Measurements from ENCODE around the gene GUK1. TPM values are rescaled to one million over a fixed set of nuclear protein-coding genes. Genes with fewer than 3 reads are reported as not detected.

Gene GUK1
- total and polyA plus RNA-seq, 11 donors = 142 to 358 (median 176) TPM

- peak in 1 of 5 donors; percentile 71 for DNase-seq
- Histone ChIP-seq H3K36me3 (peaks cover 0 to 61% (median 53%) of the 10 kb centered on the region in 9 donors), H3K9me3 (no peaks in the 10 kb centered on the region), H3K4me3 (peak overlapping the region; percentile 62 to 99 (median 92)), H3K27ac (peak overlapping the region in 11 of 12 donors; percentile 82 to 97 (median 89)), H3K4me1 (peaks cover 0 to 39% (median 22%) of the 10 kb centered on the region in 12 donors), H3K27me3 (no peaks in the 10 kb centered on the region)
- peak in 2 of 4 donors; percentile 0 to 4 for ATAC-seq
- TF ChIP-seq, protein P1, sequence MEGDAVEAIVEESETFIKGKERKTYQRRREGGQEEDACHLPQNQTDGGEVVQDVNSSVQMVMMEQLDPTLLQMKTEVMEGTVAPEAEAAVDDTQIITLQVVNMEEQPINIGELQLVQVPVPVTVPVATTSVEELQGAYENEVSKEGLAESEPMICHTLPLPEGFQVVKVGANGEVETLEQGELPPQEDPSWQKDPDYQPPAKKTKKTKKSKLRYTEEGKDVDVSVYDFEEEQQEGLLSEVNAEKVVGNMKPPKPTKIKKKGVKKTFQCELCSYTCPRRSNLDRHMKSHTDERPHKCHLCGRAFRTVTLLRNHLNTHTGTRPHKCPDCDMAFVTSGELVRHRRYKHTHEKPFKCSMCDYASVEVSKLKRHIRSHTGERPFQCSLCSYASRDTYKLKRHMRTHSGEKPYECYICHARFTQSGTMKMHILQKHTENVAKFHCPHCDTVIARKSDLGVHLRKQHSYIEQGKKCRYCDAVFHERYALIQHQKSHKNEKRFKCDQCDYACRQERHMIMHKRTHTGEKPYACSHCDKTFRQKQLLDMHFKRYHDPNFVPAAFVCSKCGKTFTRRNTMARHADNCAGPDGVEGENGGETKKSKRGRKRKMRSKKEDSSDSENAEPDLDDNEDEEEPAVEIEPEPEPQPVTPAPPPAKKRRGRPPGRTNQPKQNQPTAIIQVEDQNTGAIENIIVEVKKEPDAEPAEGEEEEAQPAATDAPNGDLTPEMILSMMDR (IDR thresholded peaks at IDR 0.05) = peak in 4 of 12 donors; percentile 11 to 21 (median 14)
- TF ChIP-seq POLR2A (IDR thresholded peaks at IDR 0.05) = no peak
- WGBS, 4 donors = 0 to 33% (median 15%) methylated on average over 17 to 73 of the region's 73 CpGs
- intact Hi-C loops (cut with DNase I) = loop anchor here in 1 of 10 donors (2.0 kb wide), 1 partner anchor 19 kb away; the partner anchor contains the start of gene ARF1
Observed at GRCh38 chr1:228101994-228102790, 37.9 kb upstream of the GUK1 start.

- H3K4me1 ChIP-seq = peaks cover 0 to 42% (median 25%) of the 10 kb centered on the region in 12 donors
- peak within 1 kb of the TSS; percentile 62 to 99 (median 92) for H3K4me3 ChIP-seq
- TF ChIP-seq POLR2A (IDR thresholded peaks at IDR 0.05) = peak in 1 of 2 donors; percentile 61
- TF ChIP-seq, protein P1 (IDR thresholded peaks at IDR 0.05) = no peak
- peak within 1 kb of the TSS; percentile 55 to 97 (median 89) for H3K27ac ChIP-seq
- intact Hi-C loops (cut with DNase I) = loop anchor here in 1 of 10 donors (2.0 kb wide), 1 partner anchor 20 kb away; the partner anchor contains the start of gene ARF1
- no peaks in the 10 kb centered on the region for H3K9me3 ChIP-seq
- H3K36me3 ChIP-seq = peaks cover 0 to 60% (median 51%) of the 10 kb centered on the region in 9 donors
- WGBS, 4 donors = 0 to 1% (median 0%) methylated on average over 37 to 104 of the region's 104 CpGs
- H3K27me3 ChIP-seq = no peaks in the 10 kb centered on the region
- ATAC-seq (peak; percentile 85 to 93 (median 88)), DNase-seq (peak; percentile 92 to 97 (median 94))
Observed at GRCh38 chr1:228102791-228103620, 37.1 kb upstream of the GUK1 start, which contains the start of gene C1orf35. Gene C1orf35, minus strand, starts transcription at chr1:228103325. Its CDS starts 98 bp downstream, at chr1:228103227.

- 55 to 71% (median 61%) methylated on average over 4 to 7 of the region's 7 CpGs for WGBS, 4 donors
Observed at GRCh38 chr1:228104526-228105269, 35.4 kb upstream of the GUK1 start.

More at GRCh38 chr1:228104526-228105269, 35.4 kb upstream of the GUK1 start:
- H3K4me1 ChIP-seq = peaks cover 5 to 49% (median 33%) of the 10 kb centered on the region in 12 donors
- H3K27ac ChIP-seq = peak overlapping the region in 2 of 12 donors; percentile 16 to 97
- DNase-seq (peak in 1 of 5 donors; percentile 30), ATAC-seq (no peak)
- H3K36me3 ChIP-seq = peaks cover 0 to 44% (median 34%) of the 10 kb centered on the region in 9 donors
- H3K4me3 ChIP-seq = no peak overlapping the region
- intact Hi-C loops (cut with DNase I) = loop anchor here in 1 of 10 donors (5.0 kb wide), 1 partner anchor 63 kb away; the partner anchor contains the start of gene IBA57
- TF ChIP-seq, protein P1 (IDR thresholded peaks at IDR 0.05) = no peak
- no peaks in the 10 kb centered on the region for H3K27me3 ChIP-seq
- H3K9me3 ChIP-seq = no peaks in the 10 kb centered on the region
